Endothelial cell of umbilical vein (primary cell): Measurements from ENCODE around the gene SPACA6.

ENCODE experiments used
- CTCF ChIP-seq, 2 donors: IDR thresholded peaks; 1 replicate in 1 of 2; 2 replicates in 1 of 2; pipeline ENCODE4 v1.5.1; 2011; ENCODE audit warnings: low read length in 2 of 2, mild to moderate bottlenecking in 2 of 2, moderate library complexity in 2 of 2, control low read depth in 1 of 2, inconsistent platforms in 1 of 2, low read depth in 1 of 2; ENCODE audit not compliant: insufficient read depth in 1 of 2; ENCODE audit errors: extremely low read depth in 1 of 2
- EZH2 ChIP-seq: IDR thresholded peaks from 2 replicates; pipeline ENCODE4 v1.6.1; 2012; ENCODE audit warnings: borderline replicate concordance, low read depth, mild to moderate bottlenecking, moderate library complexity, low read length, inconsistent platforms; ENCODE audit not compliant: severe bottlenecking
- FOS ChIP-seq: IDR thresholded peaks from 2 replicates; pipeline ENCODE4 v1.6.1; 2011; ENCODE audit warnings: mild to moderate bottlenecking, low read length, moderate library complexity, borderline replicate concordance; ENCODE audit not compliant: insufficient read depth
- GATA2 ChIP-seq: IDR thresholded peaks from 2 replicates; pipeline ENCODE4 v1.7.0; 2011; ENCODE audit warnings: low read depth, mild to moderate bottlenecking, moderate library complexity, mixed read lengths, low read length; ENCODE audit not compliant: insufficient read length, insufficient read depth
- MYC ChIP-seq: IDR thresholded peaks from one replicate; pipeline ENCODE4 v1.6.1; 2011; ENCODE audit warnings: mild to moderate bottlenecking, low read depth, low read length
- POLR2A ChIP-seq: IDR thresholded peaks from 2 replicates; pipeline ENCODE4 v1.6.1; 2012; ENCODE audit warnings: low read depth, mild to moderate bottlenecking, control low read depth, low read length
- POLR2AphosphoS5 ChIP-seq: IDR thresholded peaks from 2 replicates; pipeline ENCODE4 v1.6.1; 2012; ENCODE audit warnings: low read depth, mild to moderate bottlenecking, control low read depth, low read length, moderate library complexity; ENCODE audit not compliant: insufficient read depth

- TF ChIP-seq CTCF (IDR thresholded peaks at IDR 0.05; ENCODE audit: extremely low read depth in 1 of 2, insufficient read depth in 1 of 2, low read depth in 1 of 2, low read length in 2 of 2) = no peak
- TF ChIP-seq POLR2A = no peak
- no peak for TF ChIP-seq POLR2AphosphoS5
- TF ChIP-seq GATA2 = no peak
- no peak for TF ChIP-seq MYC
- no peak for TF ChIP-seq EZH2
- TF ChIP-seq FOS = no peak
Observed at GRCh38 chr19:51663650-51664049, 29.5 kb upstream of the SPACA6 start.
